Lower leg skin (tissue), 3 donors: ENCODE measurements around the gene KPNB1.

ENCODE experiments used
- POLR2A ChIP-seq, 2 donors: fragments of 450-650 bp; IDR thresholded peaks; one replicate each; pipeline ENCODE4 v1.6.1; 2016 to 2017; ENCODE audit warnings: antibody characterized with exemption in 2 of 2, mild to moderate bottlenecking in 1 of 2, moderate library complexity in 1 of 2
- TF ChIP-seq, protein P1 (sequence below), 3 donors: fragments of 450-650 bp; IDR thresholded peaks; one replicate each; pipeline ENCODE4 v1.5.1; 2016; ENCODE audit warnings: antibody characterized with exemption in 3 of 3, mild to moderate bottlenecking in 3 of 3, moderate library complexity in 2 of 3

- TF ChIP-seq, protein P1, sequence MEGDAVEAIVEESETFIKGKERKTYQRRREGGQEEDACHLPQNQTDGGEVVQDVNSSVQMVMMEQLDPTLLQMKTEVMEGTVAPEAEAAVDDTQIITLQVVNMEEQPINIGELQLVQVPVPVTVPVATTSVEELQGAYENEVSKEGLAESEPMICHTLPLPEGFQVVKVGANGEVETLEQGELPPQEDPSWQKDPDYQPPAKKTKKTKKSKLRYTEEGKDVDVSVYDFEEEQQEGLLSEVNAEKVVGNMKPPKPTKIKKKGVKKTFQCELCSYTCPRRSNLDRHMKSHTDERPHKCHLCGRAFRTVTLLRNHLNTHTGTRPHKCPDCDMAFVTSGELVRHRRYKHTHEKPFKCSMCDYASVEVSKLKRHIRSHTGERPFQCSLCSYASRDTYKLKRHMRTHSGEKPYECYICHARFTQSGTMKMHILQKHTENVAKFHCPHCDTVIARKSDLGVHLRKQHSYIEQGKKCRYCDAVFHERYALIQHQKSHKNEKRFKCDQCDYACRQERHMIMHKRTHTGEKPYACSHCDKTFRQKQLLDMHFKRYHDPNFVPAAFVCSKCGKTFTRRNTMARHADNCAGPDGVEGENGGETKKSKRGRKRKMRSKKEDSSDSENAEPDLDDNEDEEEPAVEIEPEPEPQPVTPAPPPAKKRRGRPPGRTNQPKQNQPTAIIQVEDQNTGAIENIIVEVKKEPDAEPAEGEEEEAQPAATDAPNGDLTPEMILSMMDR (IDR thresholded peaks at IDR 0.05) = no peak
- no peak for TF ChIP-seq POLR2A (IDR thresholded peaks at IDR 0.05)
These were observed 34.9 kb downstream of the KPNB1 start for GRCh38 chr17:47684535-47685193.
